ENCODE data around the gene BBS5.

GRCh38 chr2:169468841-169469240, 10.5 kb upstream of the BBS5 start:
- TF ChIP-seq CTCF (IDR thresholded peaks at IDR 0.05; ENCODE audit: low read length) (no peak), EZH2 (IDR thresholded peaks at IDR 0.05; ENCODE audit: borderline replicate concordance, low read length) (no peak)

Measured in OCI-LY1 (cell line).